ENCODE measurements around the gene ANO4.

The ANO4 gene

DNA sequence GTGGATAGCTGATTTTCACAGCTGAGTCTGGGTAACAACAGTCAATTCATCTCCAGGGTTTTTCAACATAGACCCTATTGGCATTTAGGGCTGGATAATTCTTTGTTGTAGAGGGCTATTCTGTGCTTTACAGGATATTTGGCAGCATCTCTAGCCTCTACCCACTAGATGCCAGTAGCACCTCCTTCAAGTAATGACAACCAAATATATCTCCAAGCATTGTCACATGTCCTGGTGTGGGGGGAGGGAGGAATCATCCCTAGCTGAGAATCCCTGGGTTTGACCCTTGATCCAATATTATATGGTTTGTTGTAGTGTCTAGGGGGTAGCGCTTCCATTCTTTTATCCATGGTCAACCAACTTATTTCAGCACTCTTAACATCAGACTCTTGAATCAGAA is 157.2 kb downstream of the ANO4 start:
- DNase-seq (ENCODE audit: low spot score) = no peak

DNA sequence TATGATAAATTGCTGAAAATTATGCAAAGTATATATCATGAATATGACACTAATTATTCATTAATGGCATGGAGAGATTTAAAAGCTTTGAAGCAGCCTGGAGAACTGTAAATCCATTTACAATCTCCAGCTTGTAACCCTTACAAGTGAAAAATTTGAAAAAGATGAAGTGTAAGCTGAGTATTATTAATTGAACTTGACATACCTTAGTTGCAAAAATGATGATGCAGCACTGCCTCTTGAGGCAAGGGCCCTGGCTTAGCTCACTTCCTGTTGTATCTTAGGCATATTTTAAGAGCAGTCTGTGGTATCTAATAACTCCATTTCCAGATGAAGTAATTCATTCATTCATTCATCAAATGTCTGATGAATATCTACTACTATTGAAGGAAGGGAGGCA is 158.6 kb downstream of the ANO4 start:
- no peak for DNase-seq (ENCODE audit: low spot score)

DNA sequence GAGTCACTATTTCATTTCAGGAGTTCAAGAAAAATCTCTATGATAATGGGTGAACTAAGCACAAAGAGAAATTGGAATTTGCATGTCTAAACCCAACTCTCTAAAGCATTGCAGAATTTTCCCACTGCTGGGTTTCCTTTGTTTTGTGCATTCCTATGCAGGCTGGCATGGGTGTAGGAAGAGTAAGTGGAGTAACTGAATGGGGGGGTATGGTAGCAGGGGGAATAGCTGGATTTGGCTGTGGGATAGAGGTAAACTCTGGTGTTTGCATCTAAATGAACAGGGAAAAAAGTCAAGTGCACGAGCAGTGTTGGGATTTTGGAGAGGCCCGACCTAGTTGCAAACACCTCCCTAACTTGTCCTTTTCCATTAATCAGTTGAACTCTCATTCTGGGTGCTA is 159.1 kb downstream of the ANO4 start:
- no peak for DNase-seq (ENCODE audit: low spot score)

DNA sequence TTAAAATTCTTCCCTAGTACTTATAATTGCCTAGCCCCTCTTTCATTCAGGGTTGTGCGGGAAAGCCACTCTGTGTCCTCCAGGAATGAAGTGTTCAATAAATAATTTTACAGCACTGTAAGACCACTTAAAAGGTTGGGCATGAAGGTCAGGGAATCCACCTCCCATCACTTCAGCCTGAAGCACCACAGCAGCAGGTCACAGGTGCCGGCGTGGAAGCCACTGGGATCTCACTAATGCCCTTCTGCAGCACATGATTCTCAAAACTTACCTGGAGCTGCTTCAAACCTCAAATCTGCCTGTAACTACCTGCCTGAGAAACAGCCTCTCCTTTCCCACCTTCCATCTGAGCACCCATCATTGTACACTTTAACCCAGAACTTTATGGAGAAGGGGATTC is 159.5 kb downstream of the ANO4 start:
- no peak for DNase-seq (ENCODE audit: low spot score)

DNA sequence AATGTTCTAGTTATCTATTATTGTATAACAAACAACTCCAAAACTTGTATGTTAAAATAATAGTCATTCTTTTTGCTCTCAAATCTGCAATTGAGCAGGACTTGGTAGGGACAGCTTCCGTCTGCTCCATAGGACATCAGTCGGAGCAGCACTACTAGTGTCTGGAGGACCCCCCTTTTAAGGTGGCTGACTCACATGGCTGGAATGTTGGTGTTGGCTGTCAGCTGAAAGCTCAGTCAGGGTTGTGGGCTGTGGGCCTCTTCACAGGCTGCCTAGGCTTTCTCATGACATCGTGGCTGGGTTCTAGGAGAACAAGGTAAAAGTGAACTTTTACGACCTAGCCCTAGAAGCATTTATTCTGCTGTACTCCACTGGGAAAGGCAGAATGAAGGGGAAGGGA is 160.6 kb downstream of the ANO4 start:
- DNase-seq (ENCODE audit: low spot score) = no peak

DNA sequence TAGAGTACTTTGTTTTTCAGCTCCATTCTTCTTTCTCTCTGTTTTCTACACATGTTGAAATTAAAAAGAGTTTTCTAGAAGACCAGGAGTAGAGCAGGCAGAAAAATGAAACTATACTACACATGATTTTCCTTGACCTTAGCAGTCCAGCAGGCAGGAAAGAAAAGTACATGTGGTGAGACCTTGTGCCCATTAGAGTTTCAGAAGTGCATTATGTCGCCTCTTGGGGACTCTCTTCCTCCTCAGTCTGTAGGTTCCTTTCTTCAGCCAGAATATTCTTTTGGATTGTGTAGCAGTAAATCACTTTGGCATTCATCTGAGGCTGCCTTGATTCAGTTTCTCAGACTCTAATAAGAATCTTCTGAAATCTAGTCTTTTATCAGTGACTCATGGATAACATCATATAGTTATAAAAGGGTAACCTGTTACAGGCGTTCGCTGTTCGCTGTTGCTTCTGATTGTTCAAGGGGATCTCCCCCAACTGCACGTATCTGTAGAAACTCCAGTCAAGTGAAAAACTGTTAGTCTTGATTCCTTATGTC is 161.8 kb downstream of the ANO4 start:
- no peak for DNase-seq (ENCODE audit: low spot score)

DNA sequence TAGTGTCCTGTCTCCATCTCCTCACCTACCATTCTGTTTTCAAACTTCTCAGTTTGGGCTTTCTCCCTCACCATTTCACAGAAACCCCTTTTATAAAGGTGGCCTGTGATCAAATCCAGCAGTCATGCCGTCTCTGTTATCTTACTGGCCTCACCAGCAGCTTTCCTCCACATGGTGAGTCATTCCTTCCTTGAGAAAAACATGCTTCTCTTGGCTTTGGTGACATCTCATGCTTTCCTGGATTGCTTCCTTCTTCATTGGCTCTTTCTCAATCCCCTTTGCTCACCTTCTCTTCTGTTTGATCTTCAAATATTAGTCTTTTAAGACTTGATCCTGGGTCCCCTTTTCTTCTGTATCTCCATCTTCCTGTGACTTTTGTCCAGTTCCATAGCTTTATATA is 164.9 kb downstream of the ANO4 start:
- DNase-seq (ENCODE audit: low spot score) = no peak

DNA sequence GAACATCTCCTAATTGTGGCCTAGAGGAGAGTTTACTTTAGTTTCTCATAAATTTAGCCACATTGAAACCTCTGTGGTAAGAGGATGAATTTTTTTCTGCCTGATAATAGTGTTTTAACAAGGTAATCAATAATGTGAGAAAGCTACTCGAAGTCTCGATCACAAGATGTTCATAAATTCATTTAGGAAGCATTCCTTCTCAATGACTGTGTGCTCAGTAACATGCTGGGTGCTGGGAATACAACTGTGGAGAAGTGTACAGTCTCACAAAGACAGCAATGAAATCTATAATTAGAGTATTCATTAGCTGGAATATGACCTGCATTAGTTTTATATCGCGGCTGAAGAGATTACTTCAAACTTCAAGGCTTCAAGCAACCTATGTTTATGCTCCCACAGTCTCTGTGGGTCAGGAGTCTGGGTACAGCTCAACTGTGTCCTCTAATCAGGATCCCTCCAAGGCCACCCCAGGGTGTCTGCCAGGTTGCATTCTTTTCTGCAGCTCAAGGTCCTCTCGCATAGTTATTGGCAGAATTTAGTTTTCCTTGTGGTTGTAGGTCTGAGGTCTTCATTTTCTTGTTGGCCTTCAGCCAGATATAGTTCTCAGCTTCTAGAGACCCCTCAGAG is 167.6 kb downstream of the ANO4 start:
- DNase-seq (ENCODE audit: low spot score) = no peak

DNA sequence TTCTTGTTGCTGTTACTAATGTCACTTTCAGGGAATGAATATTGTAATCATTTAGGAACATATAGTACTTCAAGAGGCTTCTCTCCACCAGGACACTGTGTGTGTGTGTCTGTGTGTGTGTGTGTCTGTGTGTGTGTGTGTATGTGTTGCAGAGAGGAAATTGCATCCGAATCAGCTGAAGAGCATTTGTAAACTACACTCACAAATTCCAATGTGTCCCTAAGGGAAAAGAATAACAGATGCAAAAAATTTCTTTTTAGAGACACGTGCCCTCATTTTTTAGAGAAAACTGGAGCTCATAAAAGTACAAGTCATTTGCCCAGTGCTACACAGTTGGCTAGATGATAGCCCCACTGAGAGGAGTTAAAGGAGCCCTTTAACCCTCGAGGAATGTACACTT is 168.8 kb downstream of the ANO4 start:
- no peak for DNase-seq (ENCODE audit: low spot score)

DNA sequence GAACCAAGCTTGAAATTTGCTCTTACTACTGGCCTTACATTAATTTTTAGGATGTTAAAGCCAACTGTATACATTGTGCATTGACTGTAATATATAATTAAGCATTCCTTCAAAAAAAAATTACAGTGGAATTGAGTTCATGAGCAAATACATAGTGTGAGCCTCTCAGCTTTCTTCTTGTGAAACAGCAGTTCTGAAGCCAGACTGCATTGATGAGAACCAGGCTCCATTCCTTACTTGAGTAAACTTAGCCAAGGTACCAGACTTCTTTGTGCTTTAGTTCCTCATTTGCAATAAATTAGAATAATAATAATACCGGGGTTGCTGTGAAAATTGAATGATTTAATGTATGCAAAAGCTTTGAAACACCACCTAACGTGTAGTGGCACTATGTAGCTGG is 169.5 kb downstream of the ANO4 start:
- no peak for DNase-seq (ENCODE audit: low spot score)

DNA sequence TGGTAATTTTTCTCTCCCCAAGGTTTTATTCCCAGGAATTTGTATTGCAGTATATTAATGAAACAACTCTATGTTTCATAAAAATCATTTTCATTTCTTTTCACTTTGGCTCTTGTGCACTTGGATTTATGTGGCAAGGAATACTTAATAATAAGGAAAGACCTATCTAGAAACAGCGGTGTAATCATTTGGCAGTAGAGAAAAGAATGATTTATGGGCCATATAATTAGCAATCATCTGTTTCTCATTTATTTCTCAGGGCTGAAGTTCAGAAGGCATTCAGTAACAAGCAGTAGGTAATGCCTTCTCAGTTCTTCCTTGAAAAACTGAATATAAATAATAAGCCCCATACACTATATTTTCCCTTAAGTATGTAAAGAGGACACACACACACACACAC is 172.6 kb downstream of the ANO4 start:
- no peak for DNase-seq (ENCODE audit: low spot score)

DNA sequence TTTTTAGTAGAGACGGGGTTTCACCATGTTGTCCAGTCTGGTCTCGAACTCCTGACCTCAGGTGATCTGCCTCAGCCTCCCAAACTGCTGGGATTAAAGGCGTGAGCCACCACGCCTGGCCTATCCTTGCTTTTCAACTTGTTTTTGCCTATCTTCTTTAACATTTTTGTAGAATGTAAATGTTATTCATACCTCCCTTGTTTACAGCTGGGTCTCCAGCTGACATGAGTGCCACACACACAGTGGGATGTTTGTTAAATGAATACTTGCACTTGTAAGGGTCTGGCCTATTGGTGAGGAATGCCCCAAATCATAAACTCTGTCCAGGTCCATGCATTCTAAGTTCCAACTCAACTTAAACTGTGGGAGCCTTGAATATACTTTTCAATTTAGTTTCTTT is 176.3 kb downstream of the ANO4 start:
- no peak for DNase-seq (ENCODE audit: low spot score)

DNA sequence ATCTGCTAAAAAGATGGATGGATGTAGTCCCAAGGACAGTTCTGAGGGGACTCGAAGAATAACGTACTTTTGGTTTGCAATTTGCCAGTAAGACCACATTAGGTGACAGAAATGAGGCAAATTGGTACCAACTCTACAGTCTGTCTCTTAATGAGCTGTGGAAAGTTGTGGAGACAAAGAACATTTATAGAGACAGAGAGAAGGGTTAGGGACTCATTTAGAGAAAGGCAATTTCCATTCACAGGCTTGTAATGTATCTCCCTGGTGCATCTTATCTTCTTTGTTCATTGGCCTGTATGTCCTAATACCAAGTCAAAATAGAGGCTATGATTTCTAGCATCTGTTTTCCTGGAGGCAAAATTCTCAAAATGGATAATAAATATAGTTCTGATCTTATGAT is 177.5 kb downstream of the ANO4 start:
- no peak for DNase-seq (ENCODE audit: low spot score)

DNA sequence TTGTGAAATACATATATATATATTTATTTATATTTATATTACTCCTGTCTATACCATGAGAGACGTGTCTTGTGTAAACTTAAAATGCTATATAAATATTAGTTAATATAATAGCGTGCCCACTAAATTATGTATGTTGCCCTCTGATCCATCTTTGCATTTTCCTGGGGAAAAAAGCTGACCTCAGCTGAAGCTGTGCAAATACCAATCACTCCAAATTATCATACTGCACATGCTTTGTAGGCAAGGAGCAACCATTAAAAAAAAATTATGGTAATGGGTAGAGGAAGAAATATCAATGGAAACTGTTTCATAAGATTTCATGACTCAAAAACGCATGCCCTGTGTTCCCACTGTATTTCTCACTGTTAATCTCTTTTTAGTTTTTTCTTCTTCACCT is 179.8 kb downstream of the ANO4 start:
- DNase-seq (ENCODE audit: low spot score) = no peak

DNA sequence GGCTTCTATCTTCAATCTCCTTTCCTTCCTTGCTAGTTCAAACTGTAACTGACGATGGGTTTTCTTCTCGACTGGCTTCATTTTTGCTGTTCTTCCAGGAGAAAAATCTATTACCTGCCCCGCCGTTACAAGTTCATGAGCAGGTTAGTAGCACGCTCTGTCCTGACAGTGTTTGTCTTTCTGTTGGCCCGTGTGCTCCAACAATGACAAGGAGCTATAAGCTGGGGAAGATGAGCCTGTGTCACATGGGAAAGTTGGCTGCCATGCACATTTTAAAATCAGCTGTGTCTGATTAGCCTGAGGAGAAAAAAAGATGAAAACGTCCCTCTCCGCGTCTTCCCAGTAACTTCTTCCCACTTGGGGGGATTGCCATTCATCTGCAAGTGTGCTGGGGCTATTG is 180.2 kb downstream of the ANO4 start:
- DNase-seq (ENCODE audit: low spot score) = no peak

DNA sequence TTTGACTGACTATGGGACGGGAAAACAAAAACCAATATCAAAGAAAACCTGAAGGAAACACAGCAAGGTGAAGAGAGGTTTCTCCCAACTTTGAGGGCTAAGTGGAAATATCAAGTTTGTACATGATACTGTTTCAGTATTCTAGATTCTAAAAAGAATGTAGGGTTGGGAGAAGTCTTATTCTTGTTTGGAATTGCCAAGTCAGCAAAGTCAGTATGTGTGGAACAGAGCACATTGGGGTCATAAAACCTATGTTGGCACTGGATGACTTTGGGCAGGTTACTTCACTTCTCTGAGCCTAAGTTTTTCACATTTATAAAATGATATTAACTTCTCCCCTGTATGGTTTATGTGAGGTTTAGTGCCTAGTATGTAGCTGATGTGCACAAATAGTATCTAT is 182.2 kb downstream of the ANO4 start:
- DNase-seq (ENCODE audit: low spot score) = no peak

DNA sequence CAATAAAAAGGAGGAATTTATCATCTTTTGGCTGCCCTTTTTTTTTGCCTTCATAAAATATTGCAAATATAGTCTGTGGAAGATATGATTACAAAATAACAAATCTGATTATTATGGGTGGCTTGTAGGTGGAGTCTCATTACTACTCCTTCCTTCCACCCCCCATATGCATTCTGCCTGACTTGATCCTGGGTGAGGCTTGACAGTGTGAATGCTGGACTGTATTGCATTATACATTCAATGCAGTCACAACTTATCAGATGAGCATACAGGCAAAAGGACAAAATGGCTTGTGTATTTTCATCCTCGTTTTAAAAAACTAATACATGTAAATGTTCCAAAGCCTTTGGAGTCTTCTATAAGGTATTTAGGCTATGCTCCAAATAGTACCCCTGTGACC is 186.3 kb downstream of the ANO4 start:
- no peak for DNase-seq (ENCODE audit: low spot score)

DNA sequence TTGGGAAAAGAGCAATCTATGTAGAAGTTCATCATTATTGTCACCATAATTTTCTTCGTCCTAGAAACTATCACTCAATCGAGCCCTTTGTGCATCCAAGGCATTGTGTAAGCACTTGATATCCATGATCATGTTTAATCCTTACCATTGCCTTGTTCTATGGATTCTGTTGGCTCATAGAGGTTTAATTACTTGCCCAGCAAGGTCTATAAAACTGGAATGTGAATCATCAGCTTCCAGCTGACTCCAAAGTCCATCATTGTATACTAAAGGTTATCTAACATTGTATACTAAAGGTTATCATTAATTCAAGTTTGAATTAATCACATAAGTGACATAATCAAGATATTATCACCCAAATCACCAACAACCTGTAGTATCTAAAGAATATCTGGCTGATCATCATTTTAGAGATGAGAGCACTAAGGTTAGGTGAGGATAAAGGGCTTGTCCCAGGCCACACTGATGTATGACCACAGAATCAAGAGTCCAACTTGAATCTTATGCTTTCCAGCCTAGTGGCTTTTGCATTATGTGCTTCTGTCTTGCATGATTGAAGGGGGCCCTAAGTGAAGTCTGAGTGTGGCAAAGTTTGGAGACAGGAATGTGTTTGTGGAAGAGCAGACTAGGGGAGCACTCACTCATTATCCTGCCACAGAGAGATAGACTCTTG is 188.1 kb downstream of the ANO4 start:
- no peak for DNase-seq (ENCODE audit: low spot score)

DNA sequence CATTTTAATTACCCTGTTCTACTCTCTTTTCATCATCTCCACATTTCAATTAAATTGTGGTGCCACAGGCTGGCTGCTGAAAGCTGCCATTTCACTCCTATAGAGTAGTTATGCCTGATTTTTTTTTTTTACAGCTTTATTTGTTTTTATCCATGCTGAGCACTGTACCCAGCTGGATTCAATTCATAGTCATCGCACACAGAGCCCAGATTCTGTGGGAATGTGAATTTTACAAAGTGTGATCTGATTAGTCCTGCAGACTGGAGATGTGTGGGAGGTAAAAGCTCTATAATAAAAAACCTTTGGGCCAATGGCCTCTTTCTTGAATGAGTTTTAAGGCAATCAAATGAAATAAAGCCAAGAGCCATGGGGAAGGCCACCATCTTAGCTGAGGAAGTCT is 190.2 kb downstream of the ANO4 start:
- DNase-seq (ENCODE audit: low spot score) = no peak

DNA sequence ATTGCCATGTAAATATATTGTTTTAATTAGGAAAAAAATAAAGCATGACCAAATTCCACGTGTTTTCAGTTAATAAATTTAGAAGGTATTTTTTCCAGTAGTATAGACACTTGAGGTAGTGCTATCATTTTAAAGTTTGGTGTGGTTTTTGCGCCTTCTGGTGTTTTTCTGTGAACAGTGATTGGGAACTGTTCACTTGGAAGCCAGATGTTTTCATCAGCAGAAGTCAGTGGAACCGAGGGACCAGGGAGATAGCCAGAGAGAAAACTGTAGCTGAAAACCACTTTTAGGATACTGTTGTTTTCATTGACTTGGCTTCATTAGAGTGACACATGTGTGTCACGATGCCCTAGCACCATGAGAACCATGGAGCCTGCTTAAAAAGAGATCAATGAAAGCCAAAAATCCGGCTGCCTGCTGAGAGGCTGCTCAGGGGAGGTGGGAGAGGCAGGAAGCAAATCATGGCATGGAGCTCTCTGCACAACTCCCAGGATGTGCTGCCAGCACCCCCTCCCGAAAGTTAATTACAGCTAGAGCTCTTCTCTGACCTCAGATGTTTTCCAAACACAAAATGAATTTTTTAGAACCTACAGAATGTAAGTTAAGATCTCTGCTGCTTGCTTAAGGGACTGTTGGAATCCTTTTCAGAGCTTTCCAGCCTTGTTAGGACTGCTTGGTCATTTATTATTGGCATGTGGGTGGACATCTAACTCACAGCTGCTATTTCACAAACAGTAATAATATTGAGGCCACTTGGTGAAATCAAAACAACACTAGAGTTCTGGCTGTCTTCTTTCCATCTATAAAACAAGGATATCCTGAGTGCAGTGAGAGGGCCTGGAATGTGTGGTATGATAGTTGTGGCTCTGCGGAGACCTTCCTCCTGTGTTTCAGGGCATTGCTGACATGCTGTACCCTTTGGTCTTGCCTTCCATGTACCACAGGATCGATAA is 192.3 kb downstream of the ANO4 start:
- DNase-seq (ENCODE audit: low spot score) = no peak

DNA sequence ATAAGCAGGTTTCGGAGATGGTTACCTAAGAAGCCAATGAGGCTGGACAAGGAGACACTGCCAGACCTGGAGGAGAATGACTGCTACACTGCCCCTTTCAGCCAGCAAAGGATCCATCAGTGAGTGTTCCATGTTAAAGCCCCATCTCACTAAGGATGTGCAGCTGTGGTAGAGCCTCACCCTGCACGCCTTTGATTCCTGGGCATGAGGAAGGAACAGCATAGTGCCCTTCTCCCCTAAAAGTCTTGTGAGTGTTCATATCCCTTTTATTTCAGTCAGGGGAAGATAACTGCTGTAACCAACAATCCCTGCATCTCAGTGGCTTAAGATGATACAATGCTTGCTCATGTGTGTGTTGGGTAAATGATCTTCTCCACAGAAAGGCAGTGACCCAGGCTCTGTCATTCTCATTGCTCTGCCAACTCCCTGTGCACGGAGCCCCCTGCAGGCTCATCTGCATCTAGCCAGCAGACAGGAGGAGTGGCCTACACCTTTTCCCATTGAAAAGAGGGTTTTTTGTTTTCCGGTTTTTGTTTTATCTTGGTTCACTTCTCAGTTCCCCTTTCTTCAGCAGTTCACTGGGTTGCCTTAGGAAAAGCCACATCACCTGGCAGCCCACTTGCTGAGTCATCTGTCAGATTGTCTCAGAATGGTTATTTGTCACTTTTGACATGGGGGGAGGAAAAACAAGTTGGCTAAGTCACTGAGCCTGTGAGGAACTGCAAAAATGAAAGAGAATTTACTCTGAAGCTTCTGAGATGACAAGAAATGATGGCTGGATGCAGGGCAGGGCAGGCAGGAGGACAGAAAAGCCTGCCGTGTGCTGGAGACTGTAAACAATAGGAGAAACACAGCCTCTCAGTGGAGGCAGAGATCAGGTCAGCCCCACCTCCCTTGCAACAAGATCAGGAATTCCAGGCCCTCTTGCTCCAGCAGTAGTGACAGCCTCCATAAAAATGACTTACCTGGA is 193.3 kb downstream of the ANO4 start:
- DNase-seq (ENCODE audit: low spot score) = peak; percentile 2

All from SK-N-DZ (cell line).